ENCODE data around the gene GAS6. TPM values are rescaled to one million over a fixed set of nuclear protein-coding genes. Genes with fewer than 3 reads are reported as not detected.

The GAS6 gene
- total and polyA plus RNA-seq, 2 donors (not counting 1 experiment from before 2014, with no cell fraction given), result 227 to 301 TPM

DNA sequence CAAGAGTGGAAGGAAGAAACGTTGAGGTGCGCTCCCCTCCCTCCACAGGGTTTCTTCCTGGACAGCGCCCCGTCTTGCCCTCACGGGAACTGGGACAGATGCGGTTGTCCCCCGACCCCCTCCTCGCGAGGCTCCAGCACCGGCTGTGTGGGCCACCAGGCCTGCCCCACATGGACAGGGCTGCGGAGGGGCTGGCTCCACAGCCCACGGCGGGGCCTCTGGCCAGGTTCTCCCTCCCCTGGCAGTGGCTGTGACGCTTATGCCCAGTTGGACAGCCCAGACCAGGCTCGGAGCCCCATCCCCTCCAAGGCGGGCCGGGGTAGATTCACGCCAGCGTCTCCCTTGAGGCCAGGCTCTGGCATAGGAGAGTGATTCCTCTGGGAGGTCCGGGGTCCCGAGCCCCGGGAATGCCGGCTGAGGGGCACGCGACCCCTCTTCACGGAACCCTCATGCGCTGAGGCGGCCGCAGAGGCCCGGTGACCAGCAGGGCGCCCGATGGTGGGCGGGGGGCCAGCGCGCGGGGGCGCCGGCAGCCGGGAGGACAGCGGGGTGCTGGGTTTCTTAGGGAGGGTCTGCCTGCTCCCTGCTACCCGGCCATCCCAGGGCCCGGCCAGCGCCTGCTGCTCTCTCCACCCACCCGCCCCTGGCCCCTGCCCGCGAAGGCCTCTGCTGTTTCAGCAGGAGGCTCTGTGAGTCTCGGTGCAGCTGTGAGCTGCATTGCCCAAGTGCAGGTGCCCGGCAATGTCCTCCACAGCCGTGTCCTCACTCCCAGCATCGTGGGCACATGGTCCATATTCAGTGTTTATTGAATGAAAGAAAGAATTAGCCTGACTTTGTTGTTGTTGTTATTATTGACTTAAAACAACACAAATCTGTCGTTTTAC is 20.3 kb upstream of the GAS6 start:
- H3K4me2 ChIP-seq (ENCODE audit: extremely low read depth, insufficient read depth, low read length), result no peak overlapping the region
- H3K36me3 ChIP-seq (ENCODE audit: control insufficient read depth, insufficient read depth, low read length), result no peaks in the 10 kb centered on the region
- H3K4me1 ChIP-seq (ENCODE audit: control insufficient read depth, extremely low read depth, insufficient read depth, low read length), result peaks cover 11% of the 10 kb centered on the region
- no peaks in the 10 kb centered on the region for H4K20me1 ChIP-seq (ENCODE audit: control insufficient read depth, extremely low read depth, insufficient read depth, low read length)
- no peaks in the 10 kb centered on the region for H3K79me2 ChIP-seq (ENCODE audit: control insufficient read depth, insufficient read depth, low read length)
- no peaks in the 10 kb centered on the region for H3K27me3 ChIP-seq (ENCODE audit: control insufficient read depth, insufficient read depth, low read length)
- H3K9ac ChIP-seq (ENCODE audit: insufficient read depth, low read length), result no peak overlapping the region
- TF ChIP-seq, protein P1, sequence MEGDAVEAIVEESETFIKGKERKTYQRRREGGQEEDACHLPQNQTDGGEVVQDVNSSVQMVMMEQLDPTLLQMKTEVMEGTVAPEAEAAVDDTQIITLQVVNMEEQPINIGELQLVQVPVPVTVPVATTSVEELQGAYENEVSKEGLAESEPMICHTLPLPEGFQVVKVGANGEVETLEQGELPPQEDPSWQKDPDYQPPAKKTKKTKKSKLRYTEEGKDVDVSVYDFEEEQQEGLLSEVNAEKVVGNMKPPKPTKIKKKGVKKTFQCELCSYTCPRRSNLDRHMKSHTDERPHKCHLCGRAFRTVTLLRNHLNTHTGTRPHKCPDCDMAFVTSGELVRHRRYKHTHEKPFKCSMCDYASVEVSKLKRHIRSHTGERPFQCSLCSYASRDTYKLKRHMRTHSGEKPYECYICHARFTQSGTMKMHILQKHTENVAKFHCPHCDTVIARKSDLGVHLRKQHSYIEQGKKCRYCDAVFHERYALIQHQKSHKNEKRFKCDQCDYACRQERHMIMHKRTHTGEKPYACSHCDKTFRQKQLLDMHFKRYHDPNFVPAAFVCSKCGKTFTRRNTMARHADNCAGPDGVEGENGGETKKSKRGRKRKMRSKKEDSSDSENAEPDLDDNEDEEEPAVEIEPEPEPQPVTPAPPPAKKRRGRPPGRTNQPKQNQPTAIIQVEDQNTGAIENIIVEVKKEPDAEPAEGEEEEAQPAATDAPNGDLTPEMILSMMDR (conservative IDR thresholded peaks at IDR 0.05 in 1 of 2, IDR thresholded peaks at IDR 0.05 in 1 of 2; ENCODE audit: low read depth in 1 of 2, low read length in 2 of 2), result no peak
- no peak for TF ChIP-seq EZH2 (IDR thresholded peaks at IDR 0.05; ENCODE audit: low read length, missing control alignments)
- H3K4me3 ChIP-seq (replicated peaks in 1 of 4; ENCODE audit: control extremely low read depth in 1 of 4, insufficient read depth in 1 of 4, low read depth in 3 of 4, low read length in 4 of 4), result no peak overlapping the region
- H3K27ac ChIP-seq (ENCODE audit: insufficient read depth, low read length), result no peak overlapping the region
- H3K9me3 ChIP-seq (ENCODE audit: control insufficient read depth, insufficient read depth, low read depth, low read length), result no peaks in the 10 kb centered on the region
- DNase-seq (ENCODE audit: low read depth in 2 of 2), result no peak
- no peak overlapping the region for H2AFZ ChIP-seq (ENCODE audit: low read length)

DNA sequence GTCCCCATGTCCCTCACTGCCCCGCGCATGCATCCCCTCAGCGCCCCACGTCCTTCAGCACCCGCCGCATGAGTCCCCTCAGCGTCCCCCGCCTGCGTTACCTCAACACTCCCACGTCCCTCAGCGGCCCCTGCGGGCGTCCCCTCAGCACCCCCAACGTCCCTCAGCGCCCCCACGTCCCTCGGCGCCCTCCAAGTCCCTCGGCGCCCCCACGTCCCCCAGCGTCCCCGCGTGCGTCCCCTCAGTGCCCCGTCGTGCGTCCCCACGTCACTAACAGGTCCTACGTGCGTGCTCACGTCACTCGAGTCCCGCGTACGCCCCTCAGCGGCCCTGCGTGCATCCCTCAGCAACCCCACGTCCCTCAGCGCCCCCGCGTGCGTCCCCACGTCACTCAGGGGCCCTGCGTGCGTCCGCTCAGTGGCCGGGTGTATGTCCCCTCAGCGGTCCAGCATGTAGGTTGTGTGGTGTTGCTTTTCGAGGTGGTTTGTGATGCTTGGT is 19.5 kb upstream of the GAS6 start:
- H3K4me1 ChIP-seq (ENCODE audit: control insufficient read depth, extremely low read depth, insufficient read depth, low read length), result peaks cover 11% of the 10 kb centered on the region
- no peak for TF ChIP-seq EZH2 (IDR thresholded peaks at IDR 0.05; ENCODE audit: low read length, missing control alignments)
- TF ChIP-seq, protein P1 (conservative IDR thresholded peaks at IDR 0.05 in 1 of 2, IDR thresholded peaks at IDR 0.05 in 1 of 2; ENCODE audit: low read depth in 1 of 2, low read length in 2 of 2), result no peak
- H3K4me2 ChIP-seq (ENCODE audit: extremely low read depth, insufficient read depth, low read length), result no peak overlapping the region
- H3K27ac ChIP-seq (ENCODE audit: insufficient read depth, low read length), result no peak overlapping the region
- no peaks in the 10 kb centered on the region for H4K20me1 ChIP-seq (ENCODE audit: control insufficient read depth, extremely low read depth, insufficient read depth, low read length)
- no peak overlapping the region for H3K9ac ChIP-seq (ENCODE audit: insufficient read depth, low read length)
- DNase-seq (ENCODE audit: low read depth in 2 of 2), result no peak
- no peak overlapping the region for H2AFZ ChIP-seq (ENCODE audit: low read length)
- no peak overlapping the region for H3K4me3 ChIP-seq (replicated peaks in 1 of 4; ENCODE audit: control extremely low read depth in 1 of 4, insufficient read depth in 1 of 4, low read depth in 3 of 4, low read length in 4 of 4)
- no peaks in the 10 kb centered on the region for H3K9me3 ChIP-seq (ENCODE audit: control insufficient read depth, insufficient read depth, low read depth, low read length)
- H3K79me2 ChIP-seq (ENCODE audit: control insufficient read depth, insufficient read depth, low read length), result no peaks in the 10 kb centered on the region
- H3K27me3 ChIP-seq (ENCODE audit: control insufficient read depth, insufficient read depth, low read length), result no peaks in the 10 kb centered on the region
- no peaks in the 10 kb centered on the region for H3K36me3 ChIP-seq (ENCODE audit: control insufficient read depth, insufficient read depth, low read length)

DNA sequence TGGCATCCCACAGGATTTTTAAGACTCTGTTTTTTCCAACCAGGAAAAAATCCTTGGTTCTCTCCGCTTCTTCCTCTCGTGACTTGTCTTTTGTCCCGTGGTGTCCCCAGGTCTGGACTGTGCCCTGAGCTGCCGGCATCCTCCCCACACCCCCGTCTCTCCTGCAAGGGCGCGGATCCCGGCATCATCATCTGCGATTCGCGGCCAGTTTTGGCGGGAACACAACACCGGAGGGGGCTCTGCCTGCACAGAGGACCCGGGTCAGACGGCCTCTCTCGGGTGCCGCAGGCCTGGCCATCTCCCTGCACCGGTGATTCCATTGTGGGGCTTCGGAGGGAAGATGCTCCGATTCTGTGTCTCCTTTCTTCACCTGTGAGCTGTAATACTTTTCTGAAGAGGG is 18.8 kb upstream of the GAS6 start:
- Histone ChIP-seq H3K36me3 (ENCODE audit: control insufficient read depth, insufficient read depth, low read length) (no peaks in the 10 kb centered on the region), H3K27ac (ENCODE audit: insufficient read depth, low read length) (no peak overlapping the region), H3K9ac (ENCODE audit: insufficient read depth, low read length) (no peak overlapping the region), H2AFZ (ENCODE audit: low read length) (no peak overlapping the region), H4K20me1 (ENCODE audit: control insufficient read depth, extremely low read depth, insufficient read depth, low read length) (no peaks in the 10 kb centered on the region), H3K4me3 (replicated peaks in 1 of 4; ENCODE audit: control extremely low read depth in 1 of 4, insufficient read depth in 1 of 4, low read depth in 3 of 4, low read length in 4 of 4) (no peak overlapping the region), H3K4me2 (ENCODE audit: extremely low read depth, insufficient read depth, low read length) (no peak overlapping the region), H3K27me3 (ENCODE audit: control insufficient read depth, insufficient read depth, low read length) (no peaks in the 10 kb centered on the region), H3K79me2 (ENCODE audit: control insufficient read depth, insufficient read depth, low read length) (no peaks in the 10 kb centered on the region), H3K9me3 (ENCODE audit: control insufficient read depth, insufficient read depth, low read depth, low read length) (no peaks in the 10 kb centered on the region), H3K4me1 (ENCODE audit: control insufficient read depth, extremely low read depth, insufficient read depth, low read length) (peaks cover 6% of the 10 kb centered on the region)
- DNase-seq (ENCODE audit: low read depth in 2 of 2), result no peak
- TF ChIP-seq EZH2 (IDR thresholded peaks at IDR 0.05; ENCODE audit: low read length, missing control alignments), result no peak
- TF ChIP-seq, protein P1 (conservative IDR thresholded peaks at IDR 0.05 in 1 of 2, IDR thresholded peaks at IDR 0.05 in 1 of 2; ENCODE audit: low read depth in 1 of 2, low read length in 2 of 2), result no peak
